Keratinocyte (primary cell): ENCODE results near the gene FOXP3. TPM values are rescaled to one million over a fixed set of nuclear protein-coding genes. Genes with fewer than 3 reads are reported as not detected.
"Not testable (repeated sequence)": the region's sequence is repeated elsewhere in the genome, so short reads cannot be mapped to it uniquely, and the experiment has no call there.

Experiments used
- DNase-seq: peaks from one replicate; pipeline ENCODE4 v3.0.0-alpha.2; 2011; ENCODE audit warnings: low read depth, missing footprints, low spot score
- FAIRE-seq: peaks from 2 replicates; lab custom pipeline; 2011; peaks lifted over from hg19 to GRCh38; lab: Jason Lieb, UNC
- H2AFZ ChIP-seq: 2 replicates; pipeline ENCODE4 v1.6.0; 2012; ENCODE audit warnings: low read length, control low read depth, inconsistent platforms; ENCODE audit not compliant: control insufficient read depth
- H3K27ac ChIP-seq: 2 replicates; pipeline ENCODE4 v1.5.1; 2011; ENCODE audit warnings: low read length; ENCODE audit not compliant: control insufficient read depth, insufficient read depth
- H3K27me3 ChIP-seq: 3 replicates; pipeline ENCODE4 v1.6.0; 2011; ENCODE audit warnings: low read length; ENCODE audit not compliant: control insufficient read depth, insufficient read depth; ENCODE audit errors: extremely low read depth
- H3K36me3 ChIP-seq, 2 experiments: 2 replicates in 1 of 2; 3 replicates in 1 of 2; pipeline ENCODE4 v1.5.1; 2011; ENCODE audit warnings: low read length in 2 of 2, mild to moderate bottlenecking in 1 of 2; ENCODE audit not compliant: control insufficient read depth in 2 of 2, insufficient read depth in 2 of 2; ENCODE audit errors: extremely low read depth in 1 of 2
- H3K4me1 ChIP-seq: 3 replicates; pipeline ENCODE4 v1.5.1; 2011; ENCODE audit warnings: low read length; ENCODE audit not compliant: control insufficient read depth, insufficient read depth; ENCODE audit errors: extremely low read depth
- H3K4me2 ChIP-seq: 3 replicates; pipeline ENCODE4 v1.6.0; 2011; ENCODE audit warnings: low read depth, low read length; ENCODE audit not compliant: control insufficient read depth, insufficient read depth; ENCODE audit errors: extremely low read depth
- H3K4me3 ChIP-seq, 3 experiments: fragments of 200-600 bp in 1 of 3; sonication (generic) in 1 of 3; 2 replicates in 2 of 3; 3 replicates in 1 of 3; pipeline ENCODE4 v1.5.1; 2011 to 2016; ENCODE audit warnings: low read length in 3 of 3, mild to moderate bottlenecking in 3 of 3, control low read depth in 2 of 3, inconsistent platforms in 1 of 3, low read depth in 1 of 3, mixed read lengths in 1 of 3, mixed run types in 1 of 3, moderate library complexity in 1 of 3; ENCODE audit not compliant: control insufficient read depth in 2 of 3, insufficient read depth in 2 of 3; ENCODE audit errors: extremely low read depth in 1 of 3
- H3K79me2 ChIP-seq: 2 replicates; pipeline ENCODE4 v1.6.0; 2012; ENCODE audit warnings: low read length; ENCODE audit not compliant: control insufficient read depth, insufficient read depth
- H3K9ac ChIP-seq: 3 replicates; pipeline ENCODE4 v1.6.0; 2011; ENCODE audit warnings: low read length; ENCODE audit not compliant: control insufficient read depth, insufficient read depth; ENCODE audit errors: extremely low read depth
- H3K9me1 ChIP-seq: 3 replicates; pipeline ENCODE4 v1.6.0; 2011; ENCODE audit warnings: low read length; ENCODE audit not compliant: control insufficient read depth, insufficient read depth; ENCODE audit errors: extremely low read depth
- H3K9me3 ChIP-seq: 2 replicates; pipeline ENCODE4 v1.5.1; 2012; ENCODE audit warnings: low read depth, low read length; ENCODE audit not compliant: control insufficient read depth
- H4K20me1 ChIP-seq: 3 replicates; pipeline ENCODE4 v1.6.0; 2011; ENCODE audit warnings: low read length; ENCODE audit not compliant: control insufficient read depth, insufficient read depth; ENCODE audit errors: extremely low read depth
- CTCF ChIP-seq, 3 experiments: IDR thresholded peaks in 1 of 3; conservative IDR thresholded peaks in 1 of 3; optimal IDR thresholded peaks in 1 of 3; 2 replicates in 2 of 3; 3 replicates in 1 of 3; pipeline versions ENCODE3 to v1.5.1; 2011; ENCODE audit warnings: low read length in 3 of 3, mild to moderate bottlenecking in 3 of 3, moderate library complexity in 2 of 3, control low read depth in 1 of 3, inconsistent platforms in 1 of 3; ENCODE audit not compliant: insufficient read depth in 2 of 3; ENCODE audit errors: extremely low read depth in 1 of 3
- EZH2 ChIP-seq: IDR thresholded peaks from one replicate; pipeline ENCODE4 v1.6.1; 2012; ENCODE audit warnings: inconsistent platforms, mild to moderate bottlenecking, low read length, moderate library complexity
- dilution Hi-C: fragments of 300-500 bp; cut with MboI; formaldehyde crosslinking; loops from one replicate; pipeline ENCODE4 v1.7.0; 2020; ENCODE audit warnings: low sequenced_read_pairs; ENCODE audit not compliant: extremely low pct_ligation_motif_present
- polyA plus RNA-seq, 5 experiments: library from polyadenylated mRNA; depleted of rRNA in 3 of 5; stranded (reverse) in 3 of 5; stranded (forward) in 1 of 5; unstranded in 1 of 5; fragments of >200 nt; gene quantifications; 1 replicate in 1 of 5; 2 replicates in 3 of 5; 3 replicates in 1 of 5; pipeline versions ENCODE4 v1.2.1 to v1.2.3, GENCODE V29; 2011 to 2012; ENCODE audit warnings: missing spikeins in 2 of 5, low read depth in 1 of 5, low replicate concordance in 1 of 5

The FOXP3 gene
- polyA plus RNA-seq, 1 donor (not counting 4 experiments of a cell fraction or from before 2014, with no cell fraction given) = 0.05 TPM

- DNase-seq (no peak), FAIRE-seq (no peak)
- Histone ChIP-seq H3K9me1 (no peaks in the 10 kb centered on the region), H3K4me2 (no peak overlapping the region), H3K9ac (no peak overlapping the region), H3K4me1 (no peaks in the 10 kb centered on the region), H4K20me1 (no peaks in the 10 kb centered on the region), H3K27me3 (no peaks in the 10 kb centered on the region), H2AFZ (no peak overlapping the region), H3K27ac (no peak overlapping the region), H3K9me3 (no peaks in the 10 kb centered on the region), H3K4me3 (no peak overlapping the region), H3K36me3 (no peaks in the 10 kb centered on the region), H3K79me2 (no peaks in the 10 kb centered on the region)
- dilution Hi-C loops = no loop called here
- TF ChIP-seq EZH2 (no peak), CTCF (optimal IDR thresholded peaks at IDR 0.05 in 1 of 3, IDR thresholded peaks at IDR 0.05 in 1 of 3, conservative IDR thresholded peaks at IDR 0.05 in 1 of 3; ENCODE audit: extremely low read depth in 1 of 3, insufficient read depth in 2 of 3, low read length in 3 of 3) (no peak)
These were observed 36.2 kb upstream of the FOXP3 start for GRCh38 chrX:49300703-49301102.

GRCh38 chrX:49299293-49299692 lies 34.8 kb upstream of the FOXP3 start:
- H3K9me1 ChIP-seq, H4K20me1 ChIP-seq, dilution Hi-C loops, H3K4me3 ChIP-seq, H3K36me3 ChIP-seq, H3K79me2 ChIP-seq, H3K9ac ChIP-seq, FAIRE-seq, H3K27ac ChIP-seq, H3K27me3 ChIP-seq, DNase-seq, H2AFZ ChIP-seq, H3K9me3 ChIP-seq, H3K4me1 ChIP-seq, H3K4me2 ChIP-seq: not testable (repeated sequence)
